GM19035 (cell line): ENCODE results near the gene CHADL.
"Not testable (repeated sequence)": the region's sequence is repeated elsewhere in the genome, so short reads cannot be mapped to it uniquely, and the experiment has no call there.

Experiments used
- ATAC-seq: cut with Tn5 transposase; IDR thresholded peaks from one replicate; pipeline ENCODE4 v1.9.1; 2021; ENCODE audit not compliant: unreplicated experiment

CHADL gene, protein sequence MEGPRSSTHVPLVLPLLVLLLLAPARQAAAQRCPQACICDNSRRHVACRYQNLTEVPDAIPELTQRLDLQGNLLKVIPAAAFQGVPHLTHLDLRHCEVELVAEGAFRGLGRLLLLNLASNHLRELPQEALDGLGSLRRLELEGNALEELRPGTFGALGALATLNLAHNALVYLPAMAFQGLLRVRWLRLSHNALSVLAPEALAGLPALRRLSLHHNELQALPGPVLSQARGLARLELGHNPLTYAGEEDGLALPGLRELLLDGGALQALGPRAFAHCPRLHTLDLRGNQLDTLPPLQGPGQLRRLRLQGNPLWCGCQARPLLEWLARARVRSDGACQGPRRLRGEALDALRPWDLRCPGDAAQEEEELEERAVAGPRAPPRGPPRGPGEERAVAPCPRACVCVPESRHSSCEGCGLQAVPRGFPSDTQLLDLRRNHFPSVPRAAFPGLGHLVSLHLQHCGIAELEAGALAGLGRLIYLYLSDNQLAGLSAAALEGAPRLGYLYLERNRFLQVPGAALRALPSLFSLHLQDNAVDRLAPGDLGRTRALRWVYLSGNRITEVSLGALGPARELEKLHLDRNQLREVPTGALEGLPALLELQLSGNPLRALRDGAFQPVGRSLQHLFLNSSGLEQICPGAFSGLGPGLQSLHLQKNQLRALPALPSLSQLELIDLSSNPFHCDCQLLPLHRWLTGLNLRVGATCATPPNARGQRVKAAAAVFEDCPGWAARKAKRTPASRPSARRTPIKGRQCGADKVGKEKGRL

DNA sequence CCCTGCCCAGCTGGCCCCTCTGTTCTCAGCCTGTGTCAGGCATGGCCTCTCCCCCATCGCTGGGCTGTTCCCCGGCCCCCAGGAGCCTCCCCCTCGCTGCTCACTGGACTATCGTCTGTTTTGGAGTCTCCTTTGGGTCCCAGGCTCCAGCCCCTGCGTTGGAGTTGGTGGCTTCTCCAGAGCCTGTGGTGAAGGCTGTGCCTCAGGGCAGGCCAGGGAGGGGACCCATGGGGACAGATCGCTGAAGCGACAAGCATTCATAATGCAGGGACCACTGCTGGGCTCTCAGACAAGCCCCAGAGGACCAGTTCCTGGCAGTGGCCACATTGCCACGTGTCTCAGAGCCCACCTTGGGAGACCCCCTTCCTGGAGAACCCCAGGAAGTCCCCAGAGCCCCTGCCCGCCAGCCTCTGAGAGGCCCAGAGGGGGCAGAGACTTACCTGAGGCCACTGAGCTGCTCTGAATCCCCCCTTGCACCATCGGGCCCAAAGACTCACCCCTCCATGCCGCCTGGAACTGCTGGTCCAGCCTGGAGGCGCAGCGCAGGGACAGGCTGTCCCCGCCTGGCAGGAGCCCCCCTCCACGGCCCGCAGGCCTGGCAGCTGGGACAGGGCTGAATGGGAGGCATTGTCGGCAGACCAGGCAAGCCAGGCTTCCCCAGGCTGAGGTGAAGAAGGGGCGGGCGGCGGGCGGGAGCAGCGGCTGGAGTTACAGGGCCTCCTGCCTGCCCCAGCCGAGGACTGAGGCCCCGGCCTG, at the start of gene CHADL:
CHADL (minus strand) TSS at position 555 of the 756 bp plus-strand sequence; CDS start at position 505, 50 bp downstream.
- no peak for ATAC-seq

- ATAC-seq, result no peak
Measured at GRCh38 chr22:41289671-41290070, 48.9 kb upstream of the CHADL start.

GRCh38 chr22:41288245-41288946, 47.7 kb upstream of the CHADL start:
- ATAC-seq, result no peak

- peak; percentile 14 for ATAC-seq
Measured at GRCh38 chr22:41286639-41287091, 45.9 kb upstream of the CHADL start.

- ATAC-seq, result peak; percentile 95
Measured at GRCh38 chr22:41285820-41286638, 45.3 kb upstream of the CHADL start, which contains the start of gene RANGAP1. RANGAP1 (minus strand) TSS chr22:41286187; CDS start chr22:41281044, 5,143 bp downstream.

- peak; percentile 14 for ATAC-seq
Measured at GRCh38 chr22:41285441-41285819, 44.7 kb upstream of the CHADL start.

- ATAC-seq, result no peak
Measured at GRCh38 chr22:41284465-41284864, 43.7 kb upstream of the CHADL start.

DNA sequence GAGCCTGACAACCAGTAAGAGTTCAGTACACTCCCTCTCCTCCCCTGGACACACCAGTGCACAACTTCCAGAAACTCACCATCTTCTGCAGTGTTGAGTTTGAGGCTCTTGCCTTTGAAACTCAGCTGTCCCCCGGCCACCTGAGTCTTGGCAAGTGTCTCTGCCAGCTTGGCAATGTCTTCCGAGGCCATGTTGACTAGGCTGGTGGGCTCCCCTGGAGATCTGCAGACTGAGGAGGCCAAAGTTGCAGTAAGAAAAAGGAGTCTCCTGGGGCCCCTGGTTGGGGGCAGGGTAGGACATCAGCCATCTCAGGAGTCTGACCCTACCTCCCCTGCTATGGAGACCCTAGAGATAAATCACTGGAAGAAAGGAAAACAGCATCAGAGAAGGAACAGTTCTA, 40.1 kb upstream of the CHADL start:
- no peak for ATAC-seq

- ATAC-seq, result no peak
Measured at GRCh38 chr22:41280065-41280464, 39.3 kb upstream of the CHADL start.

DNA sequence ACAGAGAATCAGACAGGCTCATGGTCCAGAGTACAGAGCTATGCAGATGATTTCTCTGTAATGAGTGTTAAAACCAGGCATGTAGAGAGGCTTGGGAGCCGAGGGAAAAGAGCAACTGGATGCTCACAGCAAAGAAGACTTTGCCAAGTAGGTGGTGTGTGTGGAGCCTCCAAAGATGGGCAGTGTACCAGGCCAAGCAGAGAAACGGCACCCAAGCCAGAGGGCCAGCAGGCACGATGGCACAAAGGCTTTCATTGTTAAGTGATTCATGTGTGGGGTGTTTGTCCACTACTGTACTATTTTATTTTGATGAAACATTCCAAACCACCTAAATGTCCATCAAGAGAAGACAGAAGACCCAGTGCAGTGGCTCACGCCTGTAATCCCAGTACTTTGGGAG, 34.1 kb upstream of the CHADL start:
- ATAC-seq, result no peak

GRCh38 chr22:41273128-41273527, 32.4 kb upstream of the CHADL start:
- no peak for ATAC-seq

GRCh38 chr22:41271787-41272186, 31.1 kb upstream of the CHADL start:
- no peak for ATAC-seq

DNA sequence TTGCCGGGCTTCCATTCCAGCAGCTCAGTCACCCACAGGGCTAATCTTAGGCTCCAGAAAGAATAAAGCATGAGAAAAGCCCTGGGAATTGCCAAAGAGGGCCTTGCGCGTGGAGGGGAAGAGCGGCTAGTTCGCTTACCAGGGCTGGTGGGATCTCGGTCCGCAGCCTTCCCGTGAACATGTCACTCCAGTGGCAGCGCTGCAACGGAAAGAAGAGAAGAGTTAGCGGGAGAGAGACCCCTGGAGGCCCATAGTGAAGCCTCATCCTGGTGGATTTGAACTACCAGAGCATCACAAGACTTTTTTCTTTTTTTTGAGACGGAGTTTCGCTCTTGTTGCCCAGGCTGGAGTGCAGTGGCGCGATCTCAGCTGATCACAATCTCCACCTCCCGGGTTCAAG, 27.2 kb upstream of the CHADL start:
- ATAC-seq, result no peak

- ATAC-seq, result no peak
Measured at GRCh38 chr22:41264408-41264941, 23.7 kb upstream of the CHADL start.

DNA sequence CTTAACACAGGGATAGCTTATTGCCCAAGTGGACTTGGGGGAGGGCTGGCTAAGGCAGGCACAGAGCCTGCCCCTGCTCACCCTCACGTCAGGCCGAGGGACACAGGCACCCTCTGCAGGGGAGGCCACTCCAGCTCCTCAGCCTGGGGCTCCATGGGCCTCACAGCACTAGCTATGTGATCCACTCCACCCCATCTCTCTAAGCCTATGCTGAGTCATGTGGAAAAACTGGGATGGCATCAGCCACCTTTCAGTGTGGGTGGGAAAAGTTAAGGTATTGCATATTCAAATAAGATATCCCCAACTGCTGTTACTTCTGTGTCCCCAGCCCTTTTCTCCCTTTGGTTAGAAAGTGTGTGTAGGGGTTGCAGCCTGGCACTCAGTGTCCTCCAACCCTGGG, 23.0 kb upstream of the CHADL start:
- ATAC-seq, result no peak

DNA sequence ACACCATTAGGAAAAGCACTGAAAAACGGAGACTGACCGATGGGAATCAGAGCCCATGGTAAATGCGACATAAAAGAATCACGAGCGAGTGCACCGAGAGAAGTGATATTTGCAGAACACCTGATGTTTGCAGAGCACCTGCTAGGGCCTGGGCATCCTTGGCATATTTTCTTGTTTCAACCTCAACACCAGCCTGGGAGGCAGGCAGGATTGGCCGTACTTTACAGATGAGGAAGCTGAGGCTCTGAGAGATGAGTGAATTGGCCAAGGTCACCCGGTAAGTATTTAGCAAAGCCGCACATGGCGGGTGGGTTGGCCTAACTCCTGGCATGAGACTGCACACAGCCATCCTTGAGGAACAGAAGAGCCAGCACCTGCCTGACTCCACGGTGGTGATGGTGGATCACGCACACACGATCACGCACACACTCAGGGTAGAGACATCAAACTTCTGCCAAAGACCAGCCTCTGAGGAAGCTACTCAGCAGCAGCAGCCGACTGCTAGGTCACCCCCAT, 21.6 kb upstream of the CHADL start:
- no peak for ATAC-seq

DNA sequence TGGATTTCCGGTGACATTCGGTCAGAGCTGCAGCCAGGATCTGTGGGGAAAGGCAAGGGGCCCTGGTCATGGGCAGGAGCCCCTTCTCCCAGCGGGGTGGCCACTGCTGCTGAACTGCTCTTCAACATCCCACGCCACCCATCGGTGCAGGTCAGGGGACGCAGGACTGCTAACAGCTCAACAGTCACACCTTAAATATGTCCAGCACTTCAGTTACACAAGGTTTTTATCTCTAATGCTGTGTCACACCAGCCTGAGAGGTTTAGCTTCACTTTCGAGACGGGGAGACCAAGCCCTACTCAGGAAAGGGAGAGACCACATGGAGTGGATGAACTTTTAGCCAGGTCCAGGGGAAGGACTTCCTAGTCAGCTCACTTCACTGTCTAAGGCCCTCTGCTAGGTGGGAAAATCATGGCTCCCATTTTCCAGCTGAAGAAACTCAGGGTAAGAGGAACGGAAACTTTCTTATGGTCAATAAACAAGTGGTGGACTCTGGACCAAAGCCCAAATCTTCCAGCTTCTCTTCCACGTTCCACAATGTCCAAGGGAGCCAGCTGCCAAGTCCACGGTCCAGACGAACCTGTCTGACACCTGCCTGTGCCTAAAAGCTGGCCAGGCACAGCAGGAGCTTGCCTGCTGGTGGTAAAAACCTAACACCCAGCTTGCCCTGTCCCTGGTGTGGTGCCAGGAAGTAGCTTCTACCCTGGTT, 21.0 kb upstream of the CHADL start:
- ATAC-seq, result no peak

- ATAC-seq, result no peak
Measured at GRCh38 chr22:41260871-41261270, 20.1 kb upstream of the CHADL start.

- not testable (repeated sequence) for ATAC-seq
Measured at GRCh38 chr22:41259756-41260155, 19.0 kb upstream of the CHADL start.
